ENCODE results near the gene SPATA19. TPM values are rescaled to one million over a fixed set of nuclear protein-coding genes. Genes with fewer than 3 reads are reported as not detected.

Gene SPATA19
- total and polyA plus RNA-seq, 7 experiments from 2014 or later, result not detected

DNA sequence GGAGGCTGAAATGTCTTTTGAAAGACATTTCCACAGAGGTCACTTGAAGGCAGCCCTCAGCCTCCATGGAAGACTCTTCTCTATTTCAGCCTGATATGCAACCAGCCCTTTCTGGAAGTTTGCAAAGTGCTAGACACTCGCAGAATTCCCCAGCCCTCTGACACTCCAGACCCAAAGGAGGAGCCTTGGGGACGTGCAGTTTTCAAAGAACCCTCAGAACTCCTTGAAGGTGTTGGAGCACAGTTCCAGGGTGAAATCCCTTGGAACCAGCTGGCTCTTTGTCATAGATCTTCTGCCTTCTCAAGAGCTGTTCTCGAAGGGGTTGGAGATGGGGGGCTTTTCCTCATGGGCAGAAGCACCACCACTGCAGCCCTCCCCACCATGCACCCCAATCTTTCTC is 19.6 kb downstream of the SPATA19 start:
- H3K9me3 Mint-ChIP-seq, result no peaks in the 10 kb centered on the region
- no peaks in the 10 kb centered on the region for H3K4me1 Mint-ChIP-seq
- H3K4me1 ChIP-seq (ENCODE audit: control insufficient read depth in 2 of 2, insufficient read depth in 2 of 2, low read length in 2 of 2), result no peaks in the 10 kb centered on the region
- no peaks in the 10 kb centered on the region for H3K36me3 Mint-ChIP-seq
- DNase-seq, result no peak
- H3K4me3 ChIP-seq (ENCODE audit: low read length), result no peak overlapping the region
- ChIA-PET CTCF (no interaction called here), POLR2A (no interaction called here)
- no peaks in the 10 kb centered on the region for H3K27me3 ChIP-seq (ENCODE audit: control insufficient read depth in 2 of 2, insufficient read depth in 2 of 2, low read length in 2 of 2)
- peaks cover 2 to 39% (median 18%) of the 10 kb centered on the region in 5 donors for H3K27me3 Mint-ChIP-seq
- H3K27ac ChIP-seq (ENCODE audit: low read depth, low read length), result no peak overlapping the region
- no peaks in the 10 kb centered on the region for H3K36me3 ChIP-seq (ENCODE audit: control insufficient read depth in 2 of 3, insufficient read depth in 3 of 3, low read length in 3 of 3)
- H3K9me3 ChIP-seq (ENCODE audit: control insufficient read depth in 2 of 3, low read length in 3 of 3), result no peaks in the 10 kb centered on the region
- H3K4me3 Mint-ChIP-seq, result no peak overlapping the region
- ATAC-seq, result no peak
- no peak overlapping the region for H3K27ac Mint-ChIP-seq
- intact Hi-C loops (cut with micrococcal nuclease), result no loop called here

DNA sequence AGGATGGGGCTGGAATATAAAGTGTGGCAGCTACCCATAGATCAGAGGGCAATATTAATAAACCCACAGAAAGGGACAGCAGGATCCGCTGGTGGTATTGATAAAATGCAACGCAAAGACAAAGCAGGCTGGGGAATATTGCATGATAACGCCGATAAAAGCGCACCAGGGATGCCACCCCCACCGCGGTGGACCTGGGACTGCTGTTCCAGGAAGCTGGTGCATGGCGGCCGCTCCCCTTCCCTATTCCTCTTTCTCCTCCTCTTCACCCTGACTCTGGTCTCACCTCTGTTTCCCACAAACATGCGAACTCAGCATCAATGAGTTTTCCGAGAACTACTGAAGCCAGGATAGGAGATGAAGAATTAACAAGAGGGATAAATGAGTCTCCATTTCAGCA is 20.2 kb downstream of the SPATA19 start:
- H3K27me3 Mint-ChIP-seq, result peaks cover 2 to 39% (median 18%) of the 10 kb centered on the region in 5 donors
- intact Hi-C loops (cut with micrococcal nuclease), result no loop called here

DNA sequence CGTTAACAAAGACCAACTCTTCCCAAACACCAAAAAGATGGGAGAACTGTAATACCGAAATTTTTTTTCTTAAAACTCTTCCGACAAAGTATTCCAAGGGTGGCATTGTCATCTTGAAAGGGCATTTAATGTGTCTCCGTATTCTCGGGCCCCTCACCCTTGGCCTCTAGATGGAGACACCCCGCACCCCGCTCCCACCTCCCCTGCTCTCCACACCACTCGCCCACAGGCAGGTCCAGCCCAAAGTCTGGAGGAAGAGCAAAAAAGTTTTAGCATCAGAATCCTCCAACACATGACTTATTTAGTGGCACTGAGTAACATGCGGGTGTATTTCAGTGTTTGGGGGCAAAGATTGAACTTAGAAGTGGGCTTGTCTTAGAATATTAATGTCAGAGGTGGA is 20.7 kb downstream of the SPATA19 start:
- DNase-seq, result no peak
- Mint-ChIP-seq H3K4me3 (no peak overlapping the region), H3K27ac (peak overlapping the region in 1 of 9 donors; percentile 16), H3K4me1 (no peaks in the 10 kb centered on the region), H3K9me3 (no peaks in the 10 kb centered on the region), H3K27me3 (peaks cover 2 to 39% (median 16%) of the 10 kb centered on the region in 5 donors), H3K36me3 (no peaks in the 10 kb centered on the region)
- ATAC-seq, result no peak
- H3K4me1 ChIP-seq (ENCODE audit: control insufficient read depth in 2 of 2, insufficient read depth in 2 of 2, low read length in 2 of 2), result no peaks in the 10 kb centered on the region
- H3K9me3 ChIP-seq (ENCODE audit: control insufficient read depth in 2 of 3, low read length in 3 of 3), result no peaks in the 10 kb centered on the region
- H3K4me3 ChIP-seq (ENCODE audit: low read length), result no peak overlapping the region
- H3K36me3 ChIP-seq (ENCODE audit: control insufficient read depth in 2 of 3, insufficient read depth in 3 of 3, low read length in 3 of 3), result no peaks in the 10 kb centered on the region
- ChIA-PET POLR2A (no interaction called here), CTCF (no interaction called here)
- intact Hi-C loops (cut with micrococcal nuclease), result no loop called here
- H3K27me3 ChIP-seq (ENCODE audit: control insufficient read depth in 2 of 2, insufficient read depth in 2 of 2, low read length in 2 of 2), result no peaks in the 10 kb centered on the region
- H3K27ac ChIP-seq (ENCODE audit: low read depth, low read length), result no peak overlapping the region

More for the DNA sequence above, 20.2 kb downstream of the SPATA19 start:
- DNase-seq (no peak), ATAC-seq (no peak)
- Histone ChIP-seq H3K27me3 (ENCODE audit: control insufficient read depth in 2 of 2, insufficient read depth in 2 of 2, low read length in 2 of 2) (no peaks in the 10 kb centered on the region), H3K9me3 (ENCODE audit: control insufficient read depth in 2 of 3, low read length in 3 of 3) (no peaks in the 10 kb centered on the region), H3K36me3 (ENCODE audit: control insufficient read depth in 2 of 3, insufficient read depth in 3 of 3, low read length in 3 of 3) (no peaks in the 10 kb centered on the region), H3K27ac (ENCODE audit: low read depth, low read length) (no peak overlapping the region), H3K4me3 (ENCODE audit: low read length) (no peak overlapping the region), H3K4me1 (ENCODE audit: control insufficient read depth in 2 of 2, insufficient read depth in 2 of 2, low read length in 2 of 2) (no peaks in the 10 kb centered on the region)
- no peaks in the 10 kb centered on the region for H3K4me1 Mint-ChIP-seq
- H3K9me3 Mint-ChIP-seq, result no peaks in the 10 kb centered on the region
- H3K27ac Mint-ChIP-seq, result no peak overlapping the region
- no peak overlapping the region for H3K4me3 Mint-ChIP-seq
- POLR2A ChIA-PET, result no interaction called here
- CTCF ChIA-PET, result no interaction called here
- no peaks in the 10 kb centered on the region for H3K36me3 Mint-ChIP-seq

DNA sequence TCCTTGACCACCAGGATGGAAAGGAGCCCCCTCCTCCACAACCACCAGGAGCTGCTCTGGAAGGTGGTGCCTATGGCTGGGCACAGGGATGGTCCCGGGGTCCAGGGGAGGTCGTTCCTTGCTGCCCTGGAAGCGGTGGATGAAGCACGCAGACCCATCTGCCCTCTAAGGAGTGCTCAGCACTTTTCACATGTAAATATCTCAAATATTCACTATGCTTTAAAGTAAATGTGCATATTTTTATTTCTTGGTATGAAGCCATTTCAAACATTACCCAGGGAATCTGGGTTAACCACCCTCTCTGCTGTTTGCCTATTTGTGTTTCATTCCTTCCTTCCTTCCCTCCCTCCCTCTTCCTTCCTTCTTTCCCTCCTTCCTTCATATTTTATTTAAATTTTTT is 21.7 kb downstream of the SPATA19 start:
- ATAC-seq (no peak), DNase-seq (no peak)
- CTCF ChIA-PET, result no interaction called here
- no peaks in the 10 kb centered on the region for H3K36me3 ChIP-seq (ENCODE audit: control insufficient read depth in 2 of 3, insufficient read depth in 3 of 3, low read length in 3 of 3)
- intact Hi-C loops (cut with micrococcal nuclease), result no loop called here
- Mint-ChIP-seq H3K4me1 (no peaks in the 10 kb centered on the region), H3K27ac (no peak overlapping the region), H3K4me3 (no peak overlapping the region), H3K36me3 (no peaks in the 10 kb centered on the region), H3K9me3 (no peaks in the 10 kb centered on the region), H3K27me3 (peaks cover 2 to 36% (median 10%) of the 10 kb centered on the region in 5 donors)
- POLR2A ChIA-PET, result no interaction called here
- no peak overlapping the region for H3K27ac ChIP-seq (ENCODE audit: low read depth, low read length)
- H3K9me3 ChIP-seq (ENCODE audit: control insufficient read depth in 2 of 3, low read length in 3 of 3), result no peaks in the 10 kb centered on the region
- H3K27me3 ChIP-seq (ENCODE audit: control insufficient read depth in 2 of 2, insufficient read depth in 2 of 2, low read length in 2 of 2), result no peaks in the 10 kb centered on the region
- H3K4me3 ChIP-seq (ENCODE audit: low read length), result no peak overlapping the region
- no peaks in the 10 kb centered on the region for H3K4me1 ChIP-seq (ENCODE audit: control insufficient read depth in 2 of 2, insufficient read depth in 2 of 2, low read length in 2 of 2)

DNA sequence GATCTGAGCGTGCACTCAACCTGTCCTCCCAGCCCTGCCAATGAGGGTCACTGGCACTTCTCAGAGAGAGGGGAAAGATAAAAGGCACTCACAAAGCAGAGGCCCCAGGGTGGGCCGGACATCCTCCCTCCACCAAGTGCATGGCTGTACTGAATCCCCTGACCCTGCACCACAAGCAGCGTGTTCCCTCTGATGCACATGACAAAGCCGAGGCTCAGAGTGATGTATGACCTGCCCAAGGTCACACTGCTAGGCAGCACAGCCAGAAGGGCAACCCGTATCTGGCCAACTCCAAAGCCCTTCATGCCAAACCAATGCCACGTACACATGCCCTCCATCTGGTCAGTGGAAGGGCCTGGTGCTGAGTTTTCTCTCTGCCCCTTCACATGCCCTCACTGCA is 22.1 kb downstream of the SPATA19 start:
- POLR2A ChIA-PET, result no interaction called here
- no peak for DNase-seq
- Mint-ChIP-seq H3K27me3 (peaks cover 1 to 32% (median 6%) of the 10 kb centered on the region in 5 donors), H3K4me1 (no peaks in the 10 kb centered on the region), H3K9me3 (no peaks in the 10 kb centered on the region), H3K36me3 (no peaks in the 10 kb centered on the region), H3K27ac (no peak overlapping the region), H3K4me3 (no peak overlapping the region)
- ATAC-seq, result no peak
- Histone ChIP-seq H3K4me1 (ENCODE audit: control insufficient read depth in 2 of 2, insufficient read depth in 2 of 2, low read length in 2 of 2) (no peaks in the 10 kb centered on the region), H3K27ac (ENCODE audit: low read depth, low read length) (no peak overlapping the region), H3K4me3 (ENCODE audit: low read length) (no peak overlapping the region), H3K36me3 (ENCODE audit: control insufficient read depth in 2 of 3, insufficient read depth in 3 of 3, low read length in 3 of 3) (no peaks in the 10 kb centered on the region), H3K9me3 (ENCODE audit: control insufficient read depth in 2 of 3, low read length in 3 of 3) (no peaks in the 10 kb centered on the region), H3K27me3 (ENCODE audit: control insufficient read depth in 2 of 2, insufficient read depth in 2 of 2, low read length in 2 of 2) (no peaks in the 10 kb centered on the region)
- intact Hi-C loops (cut with micrococcal nuclease), result no loop called here
- CTCF ChIA-PET, result no interaction called here

DNA sequence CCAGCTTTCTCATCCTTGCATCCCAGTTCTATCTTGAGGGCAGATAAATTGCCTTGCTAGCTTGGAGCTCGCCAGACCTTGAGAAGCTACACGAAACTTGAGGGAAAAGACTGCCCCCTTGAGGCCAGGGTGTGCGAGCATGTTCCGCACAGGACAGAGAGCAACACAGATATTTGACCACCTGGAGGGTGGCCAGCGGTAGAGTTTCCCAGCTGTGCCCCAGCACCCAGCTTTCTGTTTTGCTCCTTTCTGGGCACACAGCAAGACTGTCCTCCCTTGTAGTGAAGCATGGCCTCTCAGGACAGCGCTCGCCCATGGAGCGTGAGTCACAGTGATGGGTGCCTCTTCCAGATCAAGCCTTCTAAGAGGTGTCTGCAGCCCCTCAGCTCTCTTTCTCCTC is 23.5 kb downstream of the SPATA19 start:
- Mint-ChIP-seq H3K4me3 (no peak overlapping the region), H3K27ac (no peak overlapping the region), H3K27me3 (peaks cover 0 to 19% (median 4%) of the 10 kb centered on the region in 5 donors), H3K36me3 (no peaks in the 10 kb centered on the region), H3K4me1 (no peaks in the 10 kb centered on the region), H3K9me3 (no peaks in the 10 kb centered on the region)
- CTCF ChIA-PET, result no interaction called here
- H3K9me3 ChIP-seq (ENCODE audit: control insufficient read depth in 2 of 3, low read length in 3 of 3), result no peaks in the 10 kb centered on the region
- H3K4me3 ChIP-seq (ENCODE audit: low read length), result no peak overlapping the region
- H3K4me1 ChIP-seq (ENCODE audit: control insufficient read depth in 2 of 2, insufficient read depth in 2 of 2, low read length in 2 of 2), result no peaks in the 10 kb centered on the region
- POLR2A ChIA-PET, result no interaction called here
- no peaks in the 10 kb centered on the region for H3K36me3 ChIP-seq (ENCODE audit: control insufficient read depth in 2 of 3, insufficient read depth in 3 of 3, low read length in 3 of 3)
- intact Hi-C loops (cut with micrococcal nuclease), result no loop called here
- no peak for ATAC-seq
- no peaks in the 10 kb centered on the region for H3K27me3 ChIP-seq (ENCODE audit: control insufficient read depth in 2 of 2, insufficient read depth in 2 of 2, low read length in 2 of 2)
- no peak overlapping the region for H3K27ac ChIP-seq (ENCODE audit: low read depth, low read length)
- no peak for DNase-seq

DNA sequence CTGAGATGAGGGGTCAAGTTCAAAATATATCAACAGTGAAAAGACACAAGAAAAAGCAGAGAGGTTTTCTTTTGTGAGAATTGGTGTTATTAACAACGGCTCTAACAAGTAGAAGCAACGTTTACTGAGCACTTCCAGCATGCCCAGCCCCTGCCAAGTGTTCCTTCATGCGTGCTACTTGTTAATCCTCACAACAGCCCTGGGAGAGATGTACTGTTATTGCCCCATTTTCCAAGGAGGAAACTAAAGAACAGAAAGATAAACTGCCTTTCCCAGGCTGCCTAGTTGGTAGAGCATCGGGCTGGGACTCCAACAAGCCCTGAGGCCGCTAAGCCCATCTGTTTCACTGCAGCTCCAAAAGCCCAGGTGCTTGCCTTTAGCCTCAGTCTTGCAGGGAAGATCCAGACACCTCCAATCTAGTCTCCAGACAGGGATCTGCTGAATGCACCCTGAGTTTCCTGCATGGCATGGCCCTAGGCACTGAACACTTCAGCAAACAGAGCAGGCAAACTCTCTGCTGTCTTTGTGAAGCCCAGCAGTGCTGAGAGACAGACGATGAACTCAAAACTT is 25.5 kb downstream of the SPATA19 start:
- DNase-seq, result no peak
- POLR2A ChIA-PET, result no interaction called here
- no peaks in the 10 kb centered on the region for H3K36me3 Mint-ChIP-seq
- CTCF ChIA-PET, result no interaction called here
- no peak overlapping the region for H3K4me3 Mint-ChIP-seq
- no peaks in the 10 kb centered on the region for H3K9me3 Mint-ChIP-seq
- no peak overlapping the region for H3K27ac Mint-ChIP-seq
- H3K27me3 Mint-ChIP-seq, result peaks cover 0 to 24% (median 4%) of the 10 kb centered on the region in 5 donors
- Histone ChIP-seq H3K27ac (ENCODE audit: low read depth, low read length) (no peak overlapping the region), H3K27me3 (ENCODE audit: control insufficient read depth in 2 of 2, insufficient read depth in 2 of 2, low read length in 2 of 2) (no peaks in the 10 kb centered on the region), H3K4me1 (ENCODE audit: control insufficient read depth in 2 of 2, insufficient read depth in 2 of 2, low read length in 2 of 2) (no peaks in the 10 kb centered on the region), H3K36me3 (ENCODE audit: control insufficient read depth in 2 of 3, insufficient read depth in 3 of 3, low read length in 3 of 3) (no peaks in the 10 kb centered on the region), H3K4me3 (ENCODE audit: low read length) (no peak overlapping the region), H3K9me3 (ENCODE audit: control insufficient read depth in 2 of 3, low read length in 3 of 3) (no peaks in the 10 kb centered on the region)
- no peaks in the 10 kb centered on the region for H3K4me1 Mint-ChIP-seq
- intact Hi-C loops (cut with micrococcal nuclease), result no loop called here
- ATAC-seq, result no peak

Measured in naive thymus-derived CD4-positive, alpha-beta T cell (primary cell).